Ammon's horn (tissue), 1 donor: ENCODE results near the gene CDH13.

ENCODE experiments used
- DNase-seq: peaks from one replicate; pipeline ENCODE4 v3.0.0-alpha.2; 2016; ENCODE audit warnings: low spot score

CDH13 gene

DNA sequence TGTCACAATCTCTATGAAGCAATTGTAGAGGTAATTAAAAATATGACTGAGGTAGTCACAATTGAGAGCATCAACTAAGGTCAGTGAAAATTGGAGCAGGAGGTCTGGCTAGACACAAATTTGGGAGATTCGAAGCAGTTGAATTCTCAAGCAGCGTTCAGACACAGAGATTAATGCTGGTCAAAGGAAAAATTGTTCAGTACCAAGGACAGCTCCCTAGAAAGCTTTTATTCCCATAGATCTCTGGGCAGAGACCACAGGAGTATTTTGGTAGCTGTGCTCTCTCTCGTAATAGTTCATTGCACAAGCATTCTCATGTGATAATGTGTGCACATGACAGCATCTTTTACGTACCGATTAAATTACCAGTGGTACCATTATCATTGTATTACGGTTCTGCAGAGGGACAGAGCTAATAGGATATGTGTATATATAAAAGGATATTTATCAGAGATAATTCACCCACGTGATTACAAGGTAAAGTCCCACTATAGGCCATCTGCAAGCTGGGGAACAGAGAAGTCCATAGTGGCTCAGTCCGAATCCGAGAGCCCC lies 793.5 kb downstream of the CDH13 start:
- no peak for DNase-seq

DNA sequence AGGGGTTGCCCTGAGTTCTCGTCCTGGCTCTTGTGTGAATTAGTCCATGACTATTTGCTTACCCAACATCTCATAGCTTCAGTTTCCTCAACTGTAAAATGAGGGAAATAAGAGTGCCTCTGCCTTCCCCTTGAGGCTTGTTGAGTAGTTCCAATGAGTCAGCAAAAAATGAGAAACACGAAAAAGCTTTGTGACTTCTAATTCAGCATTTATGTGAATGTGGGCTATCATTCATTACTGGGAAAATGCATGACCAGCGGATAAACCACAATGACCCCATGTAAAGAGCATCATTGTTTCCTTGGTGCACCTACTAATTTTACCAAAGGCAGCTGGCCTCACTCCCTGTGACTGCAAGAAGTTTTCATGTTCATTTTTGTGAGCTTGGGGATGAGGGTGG lies 806.4 kb downstream of the CDH13 start:
- DNase-seq, result no peak

- no peak for DNase-seq
These were observed 810.3 kb downstream of the CDH13 start for GRCh38 chr16:83437036-83437435.

GRCh38 chr16:83438326-83438725 lies 811.6 kb downstream of the CDH13 start:
- DNase-seq, result no peak

GRCh38 chr16:83439412-83439811 lies 812.6 kb downstream of the CDH13 start:
- no peak for DNase-seq

DNA sequence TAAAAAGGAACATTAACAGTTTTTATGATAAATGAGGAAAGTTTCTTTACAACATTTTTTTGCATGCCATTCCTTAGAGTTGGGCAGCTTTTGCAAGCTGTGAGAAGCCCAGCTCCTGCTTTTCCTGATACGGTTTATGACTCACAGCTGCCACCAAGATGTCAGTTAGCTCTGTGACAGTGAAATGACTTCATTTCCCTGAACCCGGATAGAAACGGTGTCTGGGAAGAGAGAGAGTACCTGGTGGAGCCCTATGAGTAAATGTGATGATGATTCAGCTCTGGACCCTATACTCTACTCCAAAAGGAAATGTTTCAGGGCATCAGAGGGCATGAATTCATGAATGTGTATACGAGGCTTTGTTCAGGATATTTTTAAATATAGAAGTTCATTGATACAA lies 814.7 kb downstream of the CDH13 start:
- DNase-seq, result peak; percentile 11

GRCh38 chr16:83443972-83444371 lies 817.2 kb downstream of the CDH13 start:
- DNase-seq, result no peak

DNA sequence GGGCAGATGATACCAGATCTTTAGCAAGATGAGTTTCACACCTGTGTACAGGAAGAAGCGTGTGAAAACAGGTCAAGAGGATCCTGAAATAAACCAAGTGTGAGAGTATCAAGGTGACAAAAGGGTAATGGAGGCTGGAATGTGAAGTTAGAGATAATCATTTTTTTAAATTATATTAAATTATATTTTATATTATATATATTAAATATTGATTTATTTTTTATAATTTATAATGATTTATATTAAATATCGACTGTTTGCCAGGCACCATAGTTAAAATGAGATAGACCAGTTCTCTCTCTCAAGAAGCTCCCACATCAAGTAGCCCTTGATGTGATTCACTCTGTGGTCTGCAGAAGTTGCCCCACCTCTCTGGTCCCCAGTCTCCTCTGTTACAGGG lies 820.8 kb downstream of the CDH13 start:
- DNase-seq, result no peak

DNA sequence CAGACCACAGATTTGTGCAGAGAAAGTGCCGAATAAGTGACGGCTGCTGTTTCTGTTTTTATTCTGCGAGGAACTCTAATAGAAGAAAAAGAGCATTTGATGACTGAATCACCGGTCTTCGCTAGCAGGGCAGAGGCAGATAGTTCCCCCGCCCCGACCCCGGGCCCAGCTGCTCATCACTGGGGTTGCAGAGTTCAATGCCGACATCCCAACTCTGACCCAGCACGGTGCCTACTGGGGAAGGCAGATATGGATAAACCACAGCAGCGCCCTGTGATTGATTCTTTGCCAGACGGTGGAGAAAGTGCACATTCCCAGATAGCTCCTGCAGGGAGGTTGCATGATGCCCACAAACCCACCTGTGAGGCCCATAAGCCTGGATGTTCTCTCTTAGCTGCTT lies 823.1 kb downstream of the CDH13 start:
- DNase-seq, result no peak

GRCh38 chr16:83453977-83454376 lies 827.2 kb downstream of the CDH13 start:
- no peak for DNase-seq

- DNase-seq, result peak; percentile 24
These were observed 828.9 kb downstream of the CDH13 start for GRCh38 chr16:83455716-83456115.

DNA sequence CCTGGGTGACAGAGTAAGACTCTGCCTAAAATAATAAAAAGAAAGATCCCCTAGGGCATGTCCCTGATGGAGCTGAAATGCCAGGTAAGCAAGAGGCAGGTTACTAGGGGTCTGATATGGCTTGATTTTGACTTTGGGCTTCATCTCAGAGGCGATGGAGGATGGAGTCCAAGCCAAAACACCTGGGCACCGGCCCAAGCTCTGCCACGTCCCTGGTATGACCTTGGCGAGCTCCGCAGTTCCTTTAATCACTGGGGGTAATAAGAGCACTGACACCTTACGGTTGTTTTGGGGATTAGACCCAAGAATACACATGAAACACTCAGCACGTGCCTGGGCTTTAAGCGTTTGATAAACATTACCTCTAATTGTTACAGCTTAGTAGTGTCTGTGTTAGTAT lies 830.2 kb downstream of the CDH13 start:
- DNase-seq, result no peak

- DNase-seq, result no peak
These were observed 831.8 kb downstream of the CDH13 start for GRCh38 chr16:83458612-83459011.

GRCh38 chr16:83464991-83465390 lies 838.2 kb downstream of the CDH13 start:
- no peak for DNase-seq

- DNase-seq, result no peak
These were observed 843.6 kb downstream of the CDH13 start for GRCh38 chr16:83470416-83470815.

- peak; percentile 29 for DNase-seq
These were observed 846.2 kb downstream of the CDH13 start for GRCh38 chr16:83472776-83473501.

GRCh38 chr16:83473926-83474650 lies 847.3 kb downstream of the CDH13 start:
- DNase-seq, result no peak

GRCh38 chr16:83475108-83475507 lies 848.3 kb downstream of the CDH13 start:
- no peak for DNase-seq

DNA sequence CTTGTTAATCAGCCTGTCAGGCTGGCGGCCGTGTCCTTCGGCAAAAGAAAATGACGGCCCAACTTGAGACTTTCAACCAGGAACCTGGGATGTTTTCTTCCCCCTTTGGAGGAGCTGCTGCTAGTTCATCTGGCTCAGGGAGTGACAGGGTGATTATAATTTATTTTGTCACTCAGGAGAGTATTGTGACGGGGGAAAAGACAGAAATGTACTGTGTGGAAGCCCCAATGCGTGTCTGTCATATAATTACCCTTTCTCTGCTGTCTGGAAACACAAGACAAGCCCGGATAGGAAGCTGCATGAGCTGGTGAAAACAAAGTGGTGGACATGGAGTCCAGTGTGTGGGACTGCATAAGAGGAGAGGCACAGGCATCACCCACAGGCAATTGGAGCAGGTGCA lies 854.8 kb downstream of the CDH13 start:
- no peak for DNase-seq

GRCh38 chr16:83482545-83483162 lies 855.9 kb downstream of the CDH13 start:
- DNase-seq, result no peak

DNA sequence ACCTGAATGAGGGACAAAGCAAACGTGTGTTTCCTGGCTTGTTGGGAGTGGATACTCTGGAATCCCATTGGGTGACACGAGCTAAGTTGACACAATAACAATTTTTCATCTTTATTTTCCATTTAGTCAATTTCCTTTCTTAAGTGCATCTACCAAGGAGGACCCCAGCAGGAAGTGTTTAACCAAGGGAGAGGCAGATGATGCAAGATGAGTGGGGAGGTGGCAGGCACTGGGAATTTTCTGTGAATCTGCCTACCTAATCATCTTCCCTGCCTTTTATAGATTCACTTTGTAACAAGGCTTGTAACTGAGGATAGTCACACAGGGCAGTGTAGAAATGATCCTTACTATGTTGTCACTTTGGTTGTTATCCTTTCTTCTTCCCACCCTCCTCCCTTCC lies 863.3 kb downstream of the CDH13 start:
- no peak for DNase-seq

DNA sequence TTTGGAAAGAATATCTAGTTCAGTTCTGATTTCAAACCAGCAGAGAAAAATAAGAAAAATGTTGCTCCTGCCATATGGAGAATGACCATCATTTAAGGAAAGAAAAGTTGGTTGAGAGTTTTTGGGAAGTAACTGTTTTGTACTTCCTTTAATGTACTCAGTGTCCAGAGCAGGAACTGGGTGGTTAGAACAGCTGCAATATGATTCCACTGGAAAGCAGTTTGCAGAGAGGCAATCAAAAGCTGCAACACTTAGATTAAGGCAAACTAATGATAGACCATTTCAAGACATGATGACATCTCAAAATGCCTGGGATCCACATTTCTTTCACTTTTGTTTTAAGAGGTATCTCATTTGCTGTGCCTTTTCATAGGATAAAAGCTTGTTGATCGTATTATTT lies 867.7 kb downstream of the CDH13 start:
- no peak for DNase-seq

DNA sequence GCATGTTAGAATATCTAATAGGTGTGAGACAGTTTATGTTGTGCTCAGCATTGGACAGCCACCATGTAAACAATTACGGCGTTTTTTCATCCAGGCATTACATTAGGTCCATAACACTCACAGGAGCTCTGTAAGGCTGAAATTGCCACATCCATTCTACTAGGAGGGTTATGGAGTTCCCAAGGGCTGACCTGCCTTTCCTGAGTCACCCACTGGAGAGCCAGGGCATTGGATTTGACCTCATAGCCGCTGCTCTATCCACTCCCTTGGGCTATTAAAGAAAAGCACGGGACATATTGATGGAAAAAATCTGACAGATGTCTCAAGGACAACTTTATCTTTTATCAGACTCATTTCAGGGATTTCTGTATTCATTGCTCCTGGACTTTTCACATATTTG lies 874.7 kb downstream of the CDH13 start:
- DNase-seq, result no peak
